Caco-2 (cell line): ENCODE results near the gene TTC28. TPM values are rescaled to one million over a fixed set of nuclear protein-coding genes. Genes with fewer than 3 reads are reported as not detected.

ENCODE experiments used
- BruUV-seq: library from RNA; stranded (reverse); fragments of 400-500 nt; replicated peaks from 2 replicates; lab custom pipeline; 2021; lab: Mats Ljungman, UMichigan
- CTCF ChIA-PET: fragments of 300-600 bp; sonication (Branson Sonifier 250); formaldehyde crosslinking; loops from one replicate; lab custom pipeline; 2022; ENCODE audit warnings: antibody characterized with exemption; lab: Charles Lee
- POLR2A ChIA-PET: fragments of 300-600 bp; sonication (Branson Sonifier 250); formaldehyde crosslinking; loops from one replicate; lab custom pipeline; 2022; ENCODE audit warnings: antibody characterized with exemption; lab: Charles Lee
- DNase-seq, 2 experiments: peaks; one replicate each; pipeline versions ENCODE4 v3.0.0 to v3.0.0-alpha.2; 2020 to 2022
- H3K27me3 ChIP-seq: replicated peaks from 2 replicates; pipeline ENCODE4 v1.6.0; 2011; ENCODE audit warnings: low read length; ENCODE audit not compliant: control insufficient read depth, insufficient read depth
- H3K36me3 ChIP-seq: 2 replicates; pipeline ENCODE4 v1.5.1; 2011; ENCODE audit warnings: low read length; ENCODE audit not compliant: control insufficient read depth, insufficient read depth
- H3K4me1 ChIP-seq: fragments of 250-450 bp; sonication (Bioruptor Pico); 2 replicates; pipeline ENCODE4 v1.5.1; 2020; ENCODE audit warnings: mild to moderate bottlenecking
- H3K4me3 ChIP-seq: 2 replicates; pipeline ENCODE4 v1.5.1; 2011; ENCODE audit warnings: low read depth, mild to moderate bottlenecking, control low read depth, low read length
- H3K9me3 ChIP-seq: fragments of 250-450 bp; sonication (Bioruptor Pico); 2 replicates; pipeline ENCODE4 v1.5.1; 2020; ENCODE audit warnings: mild to moderate bottlenecking, moderate library complexity
- H3K27ac Mint-ChIP-seq: one replicate; pipeline ENCODE4 v1.8.0; 2022; ENCODE audit warnings: mixed read lengths; ENCODE audit not compliant: unreplicated experiment
- H3K27me3 Mint-ChIP-seq: one replicate; pipeline ENCODE4 v1.8.0; 2022; ENCODE audit warnings: mixed read lengths; ENCODE audit not compliant: insufficient read depth, unreplicated experiment
- H3K36me3 Mint-ChIP-seq: one replicate; pipeline ENCODE4 v1.8.0; 2022; ENCODE audit warnings: mild to moderate bottlenecking, mixed read lengths; ENCODE audit not compliant: insufficient read depth, unreplicated experiment
- H3K4me1 Mint-ChIP-seq: one replicate; pipeline ENCODE4 v1.8.0; 2022; ENCODE audit warnings: low read depth, mixed read lengths; ENCODE audit not compliant: unreplicated experiment
- H3K4me3 Mint-ChIP-seq: one replicate; pipeline ENCODE4 v1.8.0; 2022; ENCODE audit warnings: mild to moderate bottlenecking, moderate library complexity, mixed read lengths; ENCODE audit not compliant: unreplicated experiment
- H3K9me3 Mint-ChIP-seq: one replicate; pipeline ENCODE4 v1.8.0; 2022; ENCODE audit warnings: mixed read lengths; ENCODE audit not compliant: unreplicated experiment
- CTCF ChIP-seq, 2 experiments: fragments of 200-600 bp in 1 of 2; IDR thresholded peaks; 1 replicate in 1 of 2; 2 replicates in 1 of 2; pipeline versions ENCODE4 v1.5.1 to v1.8.0; 2011 to 2022; ENCODE audit warnings: antibody characterized with exemption in 1 of 2, control low read depth in 1 of 2, inconsistent platforms in 1 of 2, low read depth in 1 of 2, low read length in 1 of 2, mild to moderate bottlenecking in 1 of 2, moderate library complexity in 1 of 2; ENCODE audit not compliant: insufficient read depth in 1 of 2, severe bottlenecking in 1 of 2, unreplicated experiment in 1 of 2
- intact Hi-C: fragments of 100-400 bp; cut with micrococcal nuclease; formaldehyde crosslinking; loops from one replicate; pipeline ENCODE4 v1.10.0; 2022; ENCODE audit not compliant: unreplicated experiment
- total RNA-seq: library from RNA; stranded (reverse); gene quantifications from 2 replicates; pipeline ENCODE4 v1.2.3, GENCODE V29; 2022

TTC28 gene
- total RNA-seq, 1 experiment from 2014 or later = 12.0 TPM

GRCh38 chr22:28597665-28598064, 82.0 kb downstream of the TTC28 start:
- Mint-ChIP-seq H3K27me3 (peaks cover 6% of the 10 kb centered on the region), H3K36me3 (no peaks in the 10 kb centered on the region), H3K4me1 (no peaks in the 10 kb centered on the region), H3K27ac (no peak overlapping the region), H3K9me3 (no peaks in the 10 kb centered on the region), H3K4me3 (no peak overlapping the region)
- H3K27me3 ChIP-seq = no peaks in the 10 kb centered on the region
- H3K36me3 ChIP-seq = no peaks in the 10 kb centered on the region
- no peaks in the 10 kb centered on the region for H3K9me3 ChIP-seq
- ChIA-PET POLR2A (interaction anchor here (0.6 kb wide), 1 partner anchor 202 kb away, joined by 10 read pairs; no protein-coding TSS in a partner anchor), CTCF (no interaction called here)
- intact Hi-C loops = loop anchor here (10.0 kb wide), 1 partner anchor 713 kb away; no protein-coding TSS in a partner anchor
- no peak for TF ChIP-seq CTCF (IDR thresholded peaks at IDR 0.05; ENCODE audit: insufficient read depth in 1 of 2, low read depth in 1 of 2, low read length in 1 of 2, severe bottlenecking in 1 of 2, unreplicated experiment in 1 of 2)
- no TSS peak for BruUV-seq
- H3K4me3 ChIP-seq = no peak overlapping the region
- DNase-seq = no peak
- H3K4me1 ChIP-seq = no peaks in the 10 kb centered on the region

GRCh38 chr22:28594797-28595462, 84.7 kb downstream of the TTC28 start:
- H3K27me3 ChIP-seq = no peaks in the 10 kb centered on the region
- POLR2A ChIA-PET = no interaction called here
- H3K4me1 ChIP-seq = no peaks in the 10 kb centered on the region
- no peak overlapping the region for H3K27ac Mint-ChIP-seq
- no peaks in the 10 kb centered on the region for H3K9me3 Mint-ChIP-seq
- peaks cover 6% of the 10 kb centered on the region for H3K27me3 Mint-ChIP-seq
- CTCF ChIA-PET = no interaction called here
- no peaks in the 10 kb centered on the region for H3K36me3 ChIP-seq
- H3K4me3 Mint-ChIP-seq = no peak overlapping the region
- no peak overlapping the region for H3K4me3 ChIP-seq
- peak in 1 of 2 experiments; percentile 44 for DNase-seq
- H3K4me1 Mint-ChIP-seq = no peaks in the 10 kb centered on the region
- intact Hi-C loops = loop anchor here (1.0 to 10.0 kb wide), 4 partner anchors 152 to 710 kb away; no protein-coding TSS in a partner anchor
- peak; percentile 53 to 67 for TF ChIP-seq CTCF (IDR thresholded peaks at IDR 0.05; ENCODE audit: insufficient read depth in 1 of 2, low read depth in 1 of 2, low read length in 1 of 2, severe bottlenecking in 1 of 2, unreplicated experiment in 1 of 2)
- BruUV-seq = no TSS peak
- no peaks in the 10 kb centered on the region for H3K36me3 Mint-ChIP-seq
- no peaks in the 10 kb centered on the region for H3K9me3 ChIP-seq

- ChIA-PET CTCF (interaction anchor here (1.6 kb wide), 1 partner anchor 574 kb away, joined by 4 read pairs; no protein-coding TSS in a partner anchor), POLR2A (no interaction called here)
- no peaks in the 10 kb centered on the region for H3K36me3 ChIP-seq
- no TSS peak for BruUV-seq
- H3K27me3 ChIP-seq = no peaks in the 10 kb centered on the region
- no peak overlapping the region for H3K4me3 ChIP-seq
- intact Hi-C loops = loop anchor here (1.0 to 10.0 kb wide), 4 partner anchors 151 to 709 kb away; no protein-coding TSS in a partner anchor
- Mint-ChIP-seq H3K36me3 (no peaks in the 10 kb centered on the region), H3K9me3 (no peaks in the 10 kb centered on the region), H3K27ac (no peak overlapping the region), H3K4me1 (peaks cover 1% of the 10 kb centered on the region), H3K27me3 (peaks cover 6% of the 10 kb centered on the region), H3K4me3 (no peak overlapping the region)
- TF ChIP-seq CTCF (IDR thresholded peaks at IDR 0.05; ENCODE audit: insufficient read depth in 1 of 2, low read depth in 1 of 2, low read length in 1 of 2, severe bottlenecking in 1 of 2, unreplicated experiment in 1 of 2) = no peak
- no peaks in the 10 kb centered on the region for H3K4me1 ChIP-seq
- no peaks in the 10 kb centered on the region for H3K9me3 ChIP-seq
- DNase-seq = no peak
These were observed 85.4 kb downstream of the TTC28 start for GRCh38 chr22:28594076-28594796.
